ENCODE measurements around the gene SRP68.
A peak's percentile ranks its signal among the peaks of the same experiment; 100 is the strongest.

SRP68 gene

DNA sequence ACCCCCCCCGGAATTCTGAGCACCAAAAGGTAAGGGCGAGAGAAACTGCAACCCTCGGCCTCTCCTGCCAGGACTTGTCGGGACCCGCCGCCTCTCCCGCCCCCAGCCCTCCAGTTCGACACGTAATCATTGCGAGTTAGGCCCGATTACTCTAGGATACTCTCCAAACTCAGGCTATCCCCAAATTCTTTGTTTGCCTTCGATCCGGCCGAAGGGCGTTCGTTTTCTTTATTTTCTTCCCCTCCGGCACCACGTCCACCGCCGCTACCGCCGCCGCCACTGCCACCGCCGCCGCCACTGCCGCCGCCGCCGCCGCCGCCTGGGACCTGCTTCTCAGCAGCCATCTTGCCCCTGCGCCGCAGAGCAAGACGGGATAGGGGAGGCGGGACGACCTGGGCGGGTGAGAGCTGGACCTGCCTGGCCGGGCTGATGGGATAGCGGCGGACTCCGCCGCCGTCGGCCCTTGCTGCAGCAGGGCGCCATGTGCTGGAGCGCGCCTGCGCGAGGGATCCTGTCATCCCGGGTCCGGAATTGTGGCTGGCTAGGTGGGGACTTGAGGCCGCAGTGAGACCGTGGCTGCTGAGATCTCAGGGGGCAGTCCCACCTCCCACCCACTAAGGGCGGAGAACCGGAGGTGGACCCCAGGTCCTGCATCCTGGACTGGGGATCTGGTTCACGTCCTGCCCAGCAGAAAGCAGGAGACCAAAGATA is at the start of gene SRP68 (continued):
- TF ChIP-seq ZNF521 (tag by site-specific recombination; IDR thresholded peaks at IDR 0.05) (no peak), ZFHX2 (tag by site-specific recombination; conservative IDR thresholded peaks at IDR 0.05) (peak; percentile 79), ZNF24 (tag by site-specific recombination; IDR thresholded peaks at IDR 0.05) (no peak), ZXDB (tag by site-specific recombination; IDR thresholded peaks at IDR 0.05) (peak; percentile 98), YY2 (tag by site-specific recombination; IDR thresholded peaks at IDR 0.05) (peak; percentile 89), ZNF121 (tag by site-specific recombination; IDR thresholded peaks at IDR 0.05) (no peak), ZNF76 (tag by site-specific recombination; IDR thresholded peaks at IDR 0.05; ENCODE audit: borderline replicate concordance, low read depth) (peak; percentile 98), ZNF501 (tag by site-specific recombination; IDR thresholded peaks at IDR 0.05) (peak; percentile 34; the same call in 1 of the 2 replicates), KLF16 (tag by site-specific recombination; IDR thresholded peaks at IDR 0.05) (peak; percentile 61; the same call in 1 of the 2 replicates), ZNF214 (tag by site-specific recombination; IDR thresholded peaks at IDR 0.05; ENCODE audit: borderline replicate concordance) (no peak), ZNF16 (tag by site-specific recombination; IDR thresholded peaks at IDR 0.05; ENCODE audit: low read depth) (0 out of 2 replicates have a peak, but pooled peaks have one; percentile 27), ZNF10 (tag by site-specific recombination; IDR thresholded peaks at IDR 0.05) (no peak), ZNF692 (tag by site-specific recombination; IDR thresholded peaks at IDR 0.05) (peak; percentile 56; the same call in 1 of the 2 replicates), ZBTB49 (tag by site-specific recombination; IDR thresholded peaks at IDR 0.05; ENCODE audit: low read depth) (no peak), ZFP69B (tag by site-specific recombination; IDR thresholded peaks at IDR 0.05) (peak; percentile 36; the same call in 1 of the 2 replicates), SP3 (tag by site-specific recombination; IDR thresholded peaks at IDR 0.05) (peak; percentile 97), YY1 (tag by site-specific recombination; IDR thresholded peaks at IDR 0.05) (peak; percentile 95), ZNF391 (tag by site-specific recombination; IDR thresholded peaks at IDR 0.05; ENCODE audit: borderline replicate concordance, low read depth) (peak; percentile 79), ZNF670 (tag by site-specific recombination; IDR thresholded peaks at IDR 0.05; ENCODE audit: low read depth) (no peak), ZFP41 (tag by site-specific recombination; IDR thresholded peaks at IDR 0.05; ENCODE audit: borderline replicate concordance) (no peak), RBAK (tag by site-specific recombination; IDR thresholded peaks at IDR 0.05) (no peak), ZNF155 (tag by site-specific recombination; IDR thresholded peaks at IDR 0.05) (no peak), ZNF600 (tag by site-specific recombination; IDR thresholded peaks at IDR 0.05) (peak; percentile 99), ZNF660 (tag by site-specific recombination; IDR thresholded peaks at IDR 0.05) (peak; percentile 83), ZBTB20 (tag by site-specific recombination; IDR thresholded peaks at IDR 0.05) (peak; percentile 40; the same call in 1 of the 2 replicates), ZBTB17 (tag by site-specific recombination; IDR thresholded peaks at IDR 0.05) (peak; percentile 78)
- TF ChIP-seq, protein P1, sequence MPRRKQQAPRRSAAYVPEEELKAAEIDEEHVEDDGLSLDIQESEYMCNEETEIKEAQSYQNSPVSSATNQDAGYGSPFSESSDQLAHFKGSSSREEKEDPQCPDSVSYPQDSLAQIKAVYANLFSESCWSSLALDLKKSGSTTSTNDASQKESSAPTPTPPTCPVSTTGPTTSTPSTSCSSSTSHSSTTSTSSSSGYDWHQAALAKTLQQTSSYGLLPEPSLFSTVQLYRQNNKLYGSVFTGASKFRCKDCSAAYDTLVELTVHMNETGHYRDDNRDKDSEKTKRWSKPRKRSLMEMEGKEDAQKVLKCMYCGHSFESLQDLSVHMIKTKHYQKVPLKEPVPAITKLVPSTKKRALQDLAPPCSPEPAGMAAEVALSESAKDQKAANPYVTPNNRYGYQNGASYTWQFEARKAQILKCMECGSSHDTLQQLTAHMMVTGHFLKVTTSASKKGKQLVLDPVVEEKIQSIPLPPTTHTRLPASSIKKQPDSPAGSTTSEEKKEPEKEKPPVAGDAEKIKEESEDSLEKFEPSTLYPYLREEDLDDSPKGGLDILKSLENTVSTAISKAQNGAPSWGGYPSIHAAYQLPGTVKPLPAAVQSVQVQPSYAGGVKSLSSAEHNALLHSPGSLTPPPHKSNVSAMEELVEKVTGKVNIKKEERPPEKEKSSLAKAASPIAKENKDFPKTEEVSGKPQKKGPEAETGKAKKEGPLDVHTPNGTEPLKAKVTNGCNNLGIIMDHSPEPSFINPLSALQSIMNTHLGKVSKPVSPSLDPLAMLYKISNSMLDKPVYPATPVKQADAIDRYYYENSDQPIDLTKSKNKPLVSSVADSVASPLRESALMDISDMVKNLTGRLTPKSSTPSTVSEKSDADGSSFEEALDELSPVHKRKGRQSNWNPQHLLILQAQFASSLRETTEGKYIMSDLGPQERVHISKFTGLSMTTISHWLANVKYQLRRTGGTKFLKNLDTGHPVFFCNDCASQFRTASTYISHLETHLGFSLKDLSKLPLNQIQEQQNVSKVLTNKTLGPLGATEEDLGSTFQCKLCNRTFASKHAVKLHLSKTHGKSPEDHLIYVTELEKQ (tag by site-specific recombination; IDR thresholded peaks at IDR 0.05; ENCODE audit: borderline replicate concordance), result peak; percentile 27; the same call in 1 of the 2 replicates
- TF ChIP-seq, protein P2, sequence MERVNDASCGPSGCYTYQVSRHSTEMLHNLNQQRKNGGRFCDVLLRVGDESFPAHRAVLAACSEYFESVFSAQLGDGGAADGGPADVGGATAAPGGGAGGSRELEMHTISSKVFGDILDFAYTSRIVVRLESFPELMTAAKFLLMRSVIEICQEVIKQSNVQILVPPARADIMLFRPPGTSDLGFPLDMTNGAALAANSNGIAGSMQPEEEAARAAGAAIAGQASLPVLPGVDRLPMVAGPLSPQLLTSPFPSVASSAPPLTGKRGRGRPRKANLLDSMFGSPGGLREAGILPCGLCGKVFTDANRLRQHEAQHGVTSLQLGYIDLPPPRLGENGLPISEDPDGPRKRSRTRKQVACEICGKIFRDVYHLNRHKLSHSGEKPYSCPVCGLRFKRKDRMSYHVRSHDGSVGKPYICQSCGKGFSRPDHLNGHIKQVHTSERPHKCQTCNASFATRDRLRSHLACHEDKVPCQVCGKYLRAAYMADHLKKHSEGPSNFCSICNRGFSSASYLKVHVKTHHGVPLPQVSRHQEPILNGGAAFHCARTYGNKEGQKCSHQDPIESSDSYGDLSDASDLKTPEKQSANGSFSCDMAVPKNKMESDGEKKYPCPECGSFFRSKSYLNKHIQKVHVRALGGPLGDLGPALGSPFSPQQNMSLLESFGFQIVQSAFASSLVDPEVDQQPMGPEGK (tag by site-specific recombination; IDR thresholded peaks at IDR 0.05), result peak; percentile 25; the same call in 1 of the 2 replicates
- TF ChIP-seq, protein P3, sequence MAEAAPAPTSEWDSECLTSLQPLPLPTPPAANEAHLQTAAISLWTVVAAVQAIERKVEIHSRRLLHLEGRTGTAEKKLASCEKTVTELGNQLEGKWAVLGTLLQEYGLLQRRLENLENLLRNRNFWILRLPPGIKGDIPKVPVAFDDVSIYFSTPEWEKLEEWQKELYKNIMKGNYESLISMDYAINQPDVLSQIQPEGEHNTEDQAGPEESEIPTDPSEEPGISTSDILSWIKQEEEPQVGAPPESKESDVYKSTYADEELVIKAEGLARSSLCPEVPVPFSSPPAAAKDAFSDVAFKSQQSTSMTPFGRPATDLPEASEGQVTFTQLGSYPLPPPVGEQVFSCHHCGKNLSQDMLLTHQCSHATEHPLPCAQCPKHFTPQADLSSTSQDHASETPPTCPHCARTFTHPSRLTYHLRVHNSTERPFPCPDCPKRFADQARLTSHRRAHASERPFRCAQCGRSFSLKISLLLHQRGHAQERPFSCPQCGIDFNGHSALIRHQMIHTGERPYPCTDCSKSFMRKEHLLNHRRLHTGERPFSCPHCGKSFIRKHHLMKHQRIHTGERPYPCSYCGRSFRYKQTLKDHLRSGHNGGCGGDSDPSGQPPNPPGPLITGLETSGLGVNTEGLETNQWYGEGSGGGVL (tag by site-specific recombination; IDR thresholded peaks at IDR 0.05), result peak; percentile 70; the same call in 1 of the 2 replicates

All from HEK293 (cell line).